ENCODE data around the gene PGGHG. TPM values are rescaled to one million over a fixed set of nuclear protein-coding genes. Genes with fewer than 3 reads are reported as not detected.

Gene PGGHG
- total and polyA plus RNA-seq, 2 of the 13 experiments (the other 11 are each of a cell fraction or from before 2014, with no cell fraction given): 5.9 to 14.8 TPM

DNA sequence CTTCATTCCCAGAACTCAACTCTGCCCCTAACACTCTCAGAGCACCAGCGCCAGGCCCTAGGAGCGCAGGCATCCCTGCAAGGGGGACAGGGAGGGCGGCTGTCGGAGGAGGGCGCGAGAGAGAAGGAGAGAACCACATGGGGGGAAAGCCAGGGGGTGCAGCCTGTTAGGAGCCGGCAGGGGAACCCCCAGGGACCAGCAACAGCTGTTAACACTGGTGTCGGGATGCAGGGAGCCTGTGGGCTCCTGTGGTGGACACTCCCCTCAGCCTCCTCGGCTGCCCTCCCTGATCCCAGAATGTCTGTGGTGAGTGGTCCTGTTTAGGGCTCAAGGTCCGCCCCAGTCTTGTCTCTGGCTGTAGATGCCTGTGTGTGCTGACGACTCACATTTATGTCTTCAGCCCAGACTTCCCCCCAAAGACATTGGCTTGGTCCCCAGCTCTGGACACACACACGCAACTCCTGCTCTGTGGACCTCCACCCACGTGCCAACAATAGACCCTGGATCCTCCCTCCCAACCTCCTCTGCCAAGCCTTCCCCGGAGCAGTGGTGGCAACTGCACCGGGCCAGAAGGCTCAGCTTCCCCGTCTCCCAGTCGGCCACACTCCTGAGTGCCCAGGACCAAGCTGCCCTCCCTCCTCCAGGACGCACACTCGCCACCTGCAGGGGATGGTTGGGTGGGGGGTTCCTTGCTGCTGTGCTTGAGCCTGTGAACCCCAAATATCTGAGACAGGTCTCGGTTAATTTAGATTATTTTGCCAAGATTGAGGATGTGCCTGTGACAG lies 11.2 kb downstream of the PGGHG start:
- intact Hi-C loops (cut with micrococcal nuclease; ENCODE audit: unreplicated experiment) (no loop called here), in situ Hi-C loops (cut with HindIII; ENCODE audit: extremely low pct_ligation_motif_present, low pct_unique_long_range_greater_than_20kb) (loop anchor here (5.0 kb wide), 1 partner anchor 67 kb away; the partner anchor contains the start of gene B4GALNT4)
- Histone ChIP-seq H3K27ac (ENCODE audit: extremely low read length, insufficient read depth, low read length) (no peak overlapping the region), H3K79me2 (ENCODE audit: insufficient read depth, low read length) (no peaks in the 10 kb centered on the region), H3K4me1 (ENCODE audit: insufficient read depth, low read length) (peaks cover 43% of the 10 kb centered on the region), H3K36me3 (replicated peaks in 1 of 2; ENCODE audit: control insufficient read depth in 1 of 2, insufficient read depth in 2 of 2, low read length in 2 of 2) (no peaks in the 10 kb centered on the region), H3K4me2 (ENCODE audit: low read depth, low read length) (peak overlapping the region; percentile 57), H3K27me3 (ENCODE audit: control insufficient read depth in 1 of 2, insufficient read depth in 2 of 2, low read length in 2 of 2) (peaks cover 11 to 20% of the 10 kb centered on the region in 2 experiments), H4K20me1 (ENCODE audit: insufficient read depth, low read length) (no peaks in the 10 kb centered on the region), H3K4me3 (replicated peaks in 1 of 3; ENCODE audit: insufficient read depth in 1 of 3, low read depth in 2 of 3, low read length in 3 of 3) (peak overlapping the region in 1 of 3 experiments; percentile 43; a peak in 1 of 6 replicates), H3K9me3 (ENCODE audit: low read length) (no peaks in the 10 kb centered on the region), H3K9ac (ENCODE audit: insufficient read depth, low read depth, low read length) (no peak overlapping the region), H2AFZ (ENCODE audit: low read length) (no peak overlapping the region)
- ChIA-PET CTCF (ENCODE audit: low intra/inter-chr PET ratio, low total read pairs) (no interaction called here), POLR2A (interaction anchor here (2.4 kb wide), 1 partner anchor 53 kb away, joined by 7 read pairs; no protein-coding TSS in a partner anchor)
- BruUV-seq (replicated peaks): no TSS peak
- DNase-seq (ENCODE audit: low spot score) (peak; percentile 28), ATAC-seq (peak; percentile 35), FAIRE-seq (no peak)
- 43% methylated on average over 11 of the region's 20 CpGs for WGBS (ENCODE audit: low lambda C conversion rate)
- peak; percentile 68 for TF ChIP-seq ZNF7 (CRISPR knock-in tag; IDR thresholded peaks at IDR 0.05)
- TF ChIP-seq, protein P1, sequence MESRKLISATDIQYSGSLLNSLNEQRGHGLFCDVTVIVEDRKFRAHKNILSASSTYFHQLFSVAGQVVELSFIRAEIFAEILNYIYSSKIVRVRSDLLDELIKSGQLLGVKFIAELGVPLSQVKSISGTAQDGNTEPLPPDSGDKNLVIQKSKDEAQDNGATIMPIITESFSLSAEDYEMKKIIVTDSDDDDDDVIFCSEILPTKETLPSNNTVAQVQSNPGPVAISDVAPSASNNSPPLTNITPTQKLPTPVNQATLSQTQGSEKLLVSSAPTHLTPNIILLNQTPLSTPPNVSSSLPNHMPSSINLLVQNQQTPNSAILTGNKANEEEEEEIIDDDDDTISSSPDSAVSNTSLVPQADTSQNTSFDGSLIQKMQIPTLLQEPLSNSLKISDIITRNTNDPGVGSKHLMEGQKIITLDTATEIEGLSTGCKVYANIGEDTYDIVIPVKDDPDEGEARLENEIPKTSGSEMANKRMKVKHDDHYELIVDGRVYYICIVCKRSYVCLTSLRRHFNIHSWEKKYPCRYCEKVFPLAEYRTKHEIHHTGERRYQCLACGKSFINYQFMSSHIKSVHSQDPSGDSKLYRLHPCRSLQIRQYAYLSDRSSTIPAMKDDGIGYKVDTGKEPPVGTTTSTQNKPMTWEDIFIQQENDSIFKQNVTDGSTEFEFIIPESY (CRISPR knock-in tag; IDR thresholded peaks at IDR 0.05): peak; percentile 70
- TF ChIP-seq, protein P2, sequence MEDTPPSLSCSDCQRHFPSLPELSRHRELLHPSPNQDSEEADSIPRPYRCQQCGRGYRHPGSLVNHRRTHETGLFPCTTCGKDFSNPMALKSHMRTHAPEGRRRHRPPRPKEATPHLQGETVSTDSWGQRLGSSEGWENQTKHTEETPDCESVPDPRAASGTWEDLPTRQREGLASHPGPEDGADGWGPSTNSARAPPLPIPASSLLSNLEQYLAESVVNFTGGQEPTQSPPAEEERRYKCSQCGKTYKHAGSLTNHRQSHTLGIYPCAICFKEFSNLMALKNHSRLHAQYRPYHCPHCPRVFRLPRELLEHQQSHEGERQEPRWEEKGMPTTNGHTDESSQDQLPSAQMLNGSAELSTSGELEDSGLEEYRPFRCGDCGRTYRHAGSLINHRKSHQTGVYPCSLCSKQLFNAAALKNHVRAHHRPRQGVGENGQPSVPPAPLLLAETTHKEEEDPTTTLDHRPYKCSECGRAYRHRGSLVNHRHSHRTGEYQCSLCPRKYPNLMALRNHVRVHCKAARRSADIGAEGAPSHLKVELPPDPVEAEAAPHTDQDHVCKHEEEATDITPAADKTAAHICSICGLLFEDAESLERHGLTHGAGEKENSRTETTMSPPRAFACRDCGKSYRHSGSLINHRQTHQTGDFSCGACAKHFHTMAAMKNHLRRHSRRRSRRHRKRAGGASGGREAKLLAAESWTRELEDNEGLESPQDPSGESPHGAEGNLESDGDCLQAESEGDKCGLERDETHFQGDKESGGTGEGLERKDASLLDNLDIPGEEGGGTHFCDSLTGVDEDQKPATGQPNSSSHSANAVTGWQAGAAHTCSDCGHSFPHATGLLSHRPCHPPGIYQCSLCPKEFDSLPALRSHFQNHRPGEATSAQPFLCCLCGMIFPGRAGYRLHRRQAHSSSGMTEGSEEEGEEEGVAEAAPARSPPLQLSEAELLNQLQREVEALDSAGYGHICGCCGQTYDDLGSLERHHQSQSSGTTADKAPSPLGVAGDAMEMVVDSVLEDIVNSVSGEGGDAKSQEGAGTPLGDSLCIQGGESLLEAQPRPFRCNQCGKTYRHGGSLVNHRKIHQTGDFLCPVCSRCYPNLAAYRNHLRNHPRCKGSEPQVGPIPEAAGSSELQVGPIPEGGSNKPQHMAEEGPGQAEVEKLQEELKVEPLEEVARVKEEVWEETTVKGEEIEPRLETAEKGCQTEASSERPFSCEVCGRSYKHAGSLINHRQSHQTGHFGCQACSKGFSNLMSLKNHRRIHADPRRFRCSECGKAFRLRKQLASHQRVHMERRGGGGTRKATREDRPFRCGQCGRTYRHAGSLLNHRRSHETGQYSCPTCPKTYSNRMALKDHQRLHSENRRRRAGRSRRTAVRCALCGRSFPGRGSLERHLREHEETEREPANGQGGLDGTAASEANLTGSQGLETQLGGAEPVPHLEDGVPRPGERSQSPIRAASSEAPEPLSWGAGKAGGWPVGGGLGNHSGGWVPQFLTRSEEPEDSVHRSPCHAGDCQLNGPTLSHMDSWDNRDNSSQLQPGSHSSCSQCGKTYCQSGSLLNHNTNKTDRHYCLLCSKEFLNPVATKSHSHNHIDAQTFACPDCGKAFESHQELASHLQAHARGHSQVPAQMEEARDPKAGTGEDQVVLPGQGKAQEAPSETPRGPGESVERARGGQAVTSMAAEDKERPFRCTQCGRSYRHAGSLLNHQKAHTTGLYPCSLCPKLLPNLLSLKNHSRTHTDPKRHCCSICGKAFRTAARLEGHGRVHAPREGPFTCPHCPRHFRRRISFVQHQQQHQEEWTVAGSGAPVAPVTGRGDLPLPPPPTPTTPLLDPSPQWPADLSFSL (CRISPR knock-in tag; IDR thresholded peaks at IDR 0.05): 0 out of 2 replicates have a peak, but pooled peaks have one; percentile 17
- TF ChIP-seq, protein P3, sequence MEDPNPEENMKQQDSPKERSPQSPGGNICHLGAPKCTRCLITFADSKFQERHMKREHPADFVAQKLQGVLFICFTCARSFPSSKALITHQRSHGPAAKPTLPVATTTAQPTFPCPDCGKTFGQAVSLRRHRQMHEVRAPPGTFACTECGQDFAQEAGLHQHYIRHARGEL (CRISPR knock-in tag; IDR thresholded peaks at IDR 0.05): no peak
- no peak for TF ChIP-seq KDM5B (CRISPR knock-in tag; IDR thresholded peaks at IDR 0.05; ENCODE audit: borderline replicate concordance)
- no peak for TF ChIP-seq DNMT3B (CRISPR knock-in tag; conservative IDR thresholded peaks at IDR 0.05)
- TF ChIP-seq STAG1 (CRISPR knock-in tag; IDR thresholded peaks at IDR 0.05): 0 out of 2 replicates have a peak, but pooled peaks have one; percentile 19
- TF ChIP-seq, protein P4, sequence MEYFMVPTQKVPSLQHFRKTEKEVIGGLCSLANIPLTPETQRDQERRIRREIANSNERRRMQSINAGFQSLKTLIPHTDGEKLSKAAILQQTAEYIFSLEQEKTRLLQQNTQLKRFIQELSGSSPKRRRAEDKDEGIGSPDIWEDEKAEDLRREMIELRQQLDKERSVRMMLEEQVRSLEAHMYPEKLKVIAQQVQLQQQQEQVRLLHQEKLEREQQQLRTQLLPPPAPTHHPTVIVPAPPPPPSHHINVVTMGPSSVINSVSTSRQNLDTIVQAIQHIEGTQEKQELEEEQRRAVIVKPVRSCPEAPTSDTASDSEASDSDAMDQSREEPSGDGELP (IDR thresholded peaks at IDR 0.05; ENCODE audit: borderline replicate concordance, low read depth): peak; percentile 50; the same call in 1 of the 2 replicates
- TF ChIP-seq, protein P5, sequence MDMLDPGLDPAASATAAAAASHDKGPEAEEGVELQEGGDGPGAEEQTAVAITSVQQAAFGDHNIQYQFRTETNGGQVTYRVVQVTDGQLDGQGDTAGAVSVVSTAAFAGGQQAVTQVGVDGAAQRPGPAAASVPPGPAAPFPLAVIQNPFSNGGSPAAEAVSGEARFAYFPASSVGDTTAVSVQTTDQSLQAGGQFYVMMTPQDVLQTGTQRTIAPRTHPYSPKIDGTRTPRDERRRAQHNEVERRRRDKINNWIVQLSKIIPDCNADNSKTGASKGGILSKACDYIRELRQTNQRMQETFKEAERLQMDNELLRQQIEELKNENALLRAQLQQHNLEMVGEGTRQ (IDR thresholded peaks at IDR 0.05; ENCODE audit: low read depth, low read length): no peak
- TF ChIP-seq, protein P5 (CRISPR knock-in tag; IDR thresholded peaks at IDR 0.05; ENCODE audit: borderline replicate concordance): no peak
